SKM-1 (cell line): ENCODE data around the gene LSM4.
"Not testable (repeated sequence)": the region's sequence is repeated elsewhere in the genome, so short reads cannot be mapped to it uniquely, and the experiment has no call there.

ENCODE experiments used
- DNase-seq: peaks from one replicate; lab custom pipeline; 2025; ENCODE audit not compliant: unreplicated experiment; lab: John Stamatoyannopoulos, UW

Gene LSM4

DNA sequence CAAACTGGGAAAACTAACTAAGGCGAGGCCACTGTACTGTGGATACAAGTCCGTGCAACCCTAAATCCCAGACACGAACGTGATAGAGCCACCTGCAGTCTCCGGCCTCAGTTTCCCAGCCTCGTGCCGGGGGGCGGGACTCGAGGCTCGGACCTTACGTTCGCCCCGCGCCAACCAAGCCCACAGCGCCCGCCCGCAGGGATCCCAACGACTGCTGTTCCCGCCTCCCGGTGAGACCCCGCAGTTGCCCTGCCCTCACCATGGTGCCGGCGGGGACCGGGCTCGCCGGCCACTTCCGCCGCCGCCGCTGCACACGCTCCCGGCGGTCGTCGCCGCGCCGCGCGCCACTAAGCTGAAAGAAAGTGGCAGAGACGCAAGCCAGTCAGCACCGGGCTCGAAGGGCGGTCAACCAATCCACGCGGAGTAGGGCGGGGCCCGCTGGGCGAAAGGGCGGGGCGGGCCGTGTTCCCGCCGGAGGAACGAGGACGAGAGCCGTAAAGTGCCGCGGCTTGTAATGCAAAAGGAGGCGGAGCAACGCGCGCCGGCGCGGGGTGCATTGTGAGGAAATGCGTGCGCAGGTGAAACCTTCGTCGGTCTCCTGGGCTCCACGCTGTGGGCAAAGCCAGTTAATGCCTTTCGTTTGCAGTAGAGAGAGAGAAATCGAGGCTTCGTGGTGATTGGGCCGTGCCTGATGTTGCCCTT, at the start of gene LSM4:
Gene LSM4 (minus strand): TSS at position 318 of the 702 bp plus-strand sequence. CDS start 56 bp downstream, at position 262.
- DNase-seq = peak; percentile 95

DNA sequence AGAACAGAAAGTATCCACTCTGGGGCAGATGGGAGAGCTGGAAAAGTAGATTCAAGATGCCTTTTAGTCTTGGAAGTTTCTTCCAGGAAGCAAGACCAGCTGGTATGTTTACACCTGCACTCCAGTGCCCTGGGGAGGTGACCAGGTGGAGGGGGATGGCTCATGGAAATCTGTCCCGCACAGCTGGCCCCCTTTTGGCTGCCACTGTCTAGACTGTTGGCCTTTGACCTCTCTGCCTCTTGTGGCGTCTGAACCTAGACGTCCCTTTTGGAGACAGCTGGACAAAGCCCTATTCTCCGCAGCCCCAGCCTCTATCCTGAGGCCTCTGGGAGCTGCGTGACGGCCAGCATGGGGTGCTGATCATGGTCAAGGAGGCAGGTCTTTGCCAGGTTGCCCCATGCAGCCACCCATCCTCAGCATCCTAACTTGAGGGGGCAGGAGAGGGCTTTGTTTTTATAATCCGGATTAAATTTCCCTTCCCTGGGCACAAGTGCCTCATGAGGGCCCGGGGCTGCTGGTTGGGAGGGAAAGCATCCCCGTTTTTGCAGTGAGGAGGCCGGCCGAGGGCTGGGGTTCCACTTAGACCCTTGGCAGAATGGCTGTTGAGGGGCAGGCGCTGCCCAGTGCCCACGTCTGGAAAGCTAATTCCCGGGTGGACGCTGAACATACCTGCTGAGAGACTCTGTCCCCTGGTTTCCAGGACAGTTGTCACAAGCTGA, 45.8 kb upstream of the LSM4 start:
- no peak for DNase-seq

DNA sequence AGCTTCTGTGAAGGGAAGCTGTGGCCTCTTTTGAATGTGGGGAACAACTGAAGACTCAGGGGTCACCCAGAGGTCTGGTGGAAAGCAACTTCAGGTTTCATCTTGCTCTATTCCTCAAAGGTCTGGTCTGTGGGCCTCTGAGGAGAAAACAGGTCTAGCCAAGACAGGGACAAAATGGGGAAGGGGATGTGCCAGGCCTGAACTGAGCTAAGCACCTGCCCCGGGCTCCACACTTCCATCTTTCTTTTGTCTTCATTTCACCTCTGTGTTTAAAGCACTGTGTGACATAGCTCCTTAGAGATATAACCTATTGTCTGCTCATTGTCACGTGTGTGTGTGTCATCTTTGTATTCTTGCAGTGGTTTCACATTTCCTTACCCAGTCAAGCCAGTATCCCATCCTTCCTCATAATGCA, 43.2 kb upstream of the LSM4 start:
- peak; percentile 13 for DNase-seq

DNA sequence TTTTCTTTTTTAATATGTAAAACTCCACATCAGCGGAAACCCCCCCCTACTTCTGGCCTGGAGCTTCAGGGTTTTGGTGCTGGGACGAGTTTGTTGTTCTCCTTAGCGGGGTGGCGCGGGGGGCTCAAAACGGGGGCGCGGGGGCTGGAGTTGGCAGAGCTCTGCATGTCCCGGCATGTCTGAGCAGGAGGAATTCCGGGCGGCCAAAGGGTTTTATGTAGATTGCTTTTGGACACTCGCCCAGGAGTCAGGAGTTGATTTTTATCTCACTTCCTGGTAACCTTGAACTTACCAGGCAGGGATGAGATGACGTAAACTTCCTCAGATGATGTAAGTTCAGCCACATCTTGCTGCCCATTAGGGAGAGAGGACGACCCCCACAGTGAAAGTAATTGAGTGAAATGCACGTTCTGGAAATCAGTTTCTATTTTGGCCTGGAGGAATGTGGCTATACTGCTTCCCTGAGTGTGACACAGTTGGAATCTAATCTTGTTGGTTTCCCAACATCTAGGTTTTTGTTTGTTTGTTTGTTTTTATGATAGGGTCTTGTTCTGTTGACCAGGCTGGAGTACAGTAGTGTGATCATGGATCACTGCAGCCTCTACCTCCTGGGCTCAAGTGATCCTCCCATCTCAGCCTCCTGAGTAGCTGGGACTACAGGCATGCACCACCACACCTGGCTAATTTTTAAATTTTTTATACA, 42.1 kb upstream of the LSM4 start:
- DNase-seq = peak; percentile 30

DNA sequence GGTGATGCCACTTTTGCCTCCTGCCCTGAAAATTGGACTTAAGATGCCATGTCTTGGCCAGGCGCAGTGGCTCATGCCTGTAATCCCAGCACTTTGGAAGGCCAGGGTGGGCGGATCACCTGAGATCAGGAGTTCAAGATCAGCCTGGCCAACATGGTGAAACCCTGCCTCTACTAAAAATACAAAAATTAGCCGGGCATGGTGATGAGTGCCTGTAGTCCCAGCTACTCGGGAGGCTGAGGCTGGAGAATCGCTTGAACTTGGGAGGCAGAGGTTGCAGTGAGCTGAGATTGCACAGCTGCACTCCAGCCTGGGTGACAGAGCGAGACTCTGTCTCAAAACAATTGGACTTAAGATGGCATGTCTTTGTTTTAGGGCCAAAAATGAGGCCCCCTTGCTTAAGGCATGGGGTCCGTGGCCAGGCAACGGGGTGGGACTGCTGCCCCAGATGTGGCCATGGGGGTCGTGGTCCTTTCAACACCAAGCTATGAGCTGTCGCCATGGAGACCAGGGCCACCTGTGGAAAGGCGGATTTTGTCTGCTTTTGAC, 41.5 kb upstream of the LSM4 start:
- DNase-seq = not testable (repeated sequence)

DNA sequence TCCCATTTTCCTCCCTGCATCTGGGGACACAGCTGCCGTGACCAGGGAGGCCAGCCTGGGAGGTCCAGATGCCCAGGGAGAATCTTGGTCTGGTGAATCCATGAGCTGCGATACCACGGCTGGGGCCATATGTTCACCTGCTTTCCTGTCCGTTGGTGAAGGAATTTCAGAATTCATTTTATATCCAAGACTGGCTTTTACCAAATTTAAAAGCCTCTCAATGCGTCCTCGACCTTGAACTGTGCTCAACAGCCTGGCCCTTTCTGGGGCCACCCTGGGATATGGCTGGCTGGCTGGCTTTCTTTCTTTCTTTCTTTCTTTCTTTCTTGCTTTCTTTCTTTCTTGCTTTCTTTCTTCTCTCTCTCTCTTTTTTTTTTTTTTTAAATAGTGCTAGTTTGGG, 40.9 kb upstream of the LSM4 start:
- no peak for DNase-seq

DNA sequence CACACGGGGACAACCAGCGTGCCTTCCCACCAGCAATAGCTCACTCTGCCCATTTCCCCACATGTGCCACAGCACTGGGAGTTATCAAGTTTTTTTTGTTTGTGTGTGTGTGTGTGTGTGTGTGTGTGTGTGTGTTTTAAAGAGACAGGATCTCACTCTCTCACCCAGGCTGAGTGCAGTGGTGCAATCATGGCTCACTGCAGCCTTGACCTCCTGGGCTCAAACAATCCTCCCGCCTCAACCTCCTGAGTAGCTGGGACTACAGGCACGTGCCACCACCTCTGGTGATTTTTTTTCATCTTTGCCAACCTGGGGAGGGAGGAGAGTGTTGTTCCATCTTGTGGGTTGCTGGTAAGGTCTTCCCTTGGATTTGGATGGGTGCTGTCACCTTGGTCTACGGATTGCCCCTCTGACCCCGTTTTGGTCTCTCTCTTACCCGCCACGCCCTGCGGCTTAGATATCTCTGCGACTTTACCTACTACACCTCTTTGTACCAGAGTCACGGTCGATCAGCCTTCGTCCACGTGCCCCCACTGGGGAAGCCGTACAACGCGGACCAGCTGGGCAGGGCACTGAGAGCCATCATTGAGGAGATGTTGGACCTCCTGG, 40.2 kb upstream of the LSM4 start:
- DNase-seq = no peak

DNA sequence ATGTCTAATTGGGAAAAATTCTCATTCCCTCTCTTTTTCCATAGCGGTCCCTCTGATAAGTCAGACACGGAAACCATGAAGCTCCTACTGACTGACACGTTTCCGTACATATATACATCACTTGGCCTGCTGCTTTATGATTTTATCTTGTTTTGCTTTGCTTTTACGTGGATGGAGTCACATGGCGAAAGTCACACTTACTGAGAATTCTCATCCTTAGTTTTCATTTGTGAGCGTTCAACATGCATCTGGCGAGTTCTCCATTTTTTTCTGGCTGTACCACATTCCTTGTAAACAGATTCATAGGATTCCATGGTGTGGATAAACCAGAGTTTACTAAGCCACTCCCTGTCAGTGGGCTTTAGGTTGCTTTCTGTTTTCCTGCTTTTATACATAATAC, 38.8 kb upstream of the LSM4 start:
- DNase-seq = no peak

DNA sequence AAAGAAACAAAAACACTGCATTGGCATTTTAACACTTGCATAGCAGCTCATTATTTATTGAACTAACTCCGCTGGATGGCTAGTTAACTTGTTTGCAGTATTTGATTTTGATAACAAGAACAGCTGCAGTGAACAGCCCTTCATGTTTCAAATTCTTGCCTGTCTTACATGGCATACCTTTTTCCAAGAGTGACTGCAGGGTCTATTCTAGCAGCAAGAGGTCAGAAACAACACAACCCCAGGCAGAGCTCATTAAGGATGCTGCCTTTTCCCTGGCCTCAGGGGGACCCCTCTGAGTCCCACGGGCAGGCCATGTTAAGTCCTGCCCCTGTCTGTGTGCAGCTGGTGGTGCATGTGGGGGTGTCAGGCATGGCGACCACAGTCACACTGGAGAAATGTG, 34.2 kb upstream of the LSM4 start:
- no peak for DNase-seq

DNA sequence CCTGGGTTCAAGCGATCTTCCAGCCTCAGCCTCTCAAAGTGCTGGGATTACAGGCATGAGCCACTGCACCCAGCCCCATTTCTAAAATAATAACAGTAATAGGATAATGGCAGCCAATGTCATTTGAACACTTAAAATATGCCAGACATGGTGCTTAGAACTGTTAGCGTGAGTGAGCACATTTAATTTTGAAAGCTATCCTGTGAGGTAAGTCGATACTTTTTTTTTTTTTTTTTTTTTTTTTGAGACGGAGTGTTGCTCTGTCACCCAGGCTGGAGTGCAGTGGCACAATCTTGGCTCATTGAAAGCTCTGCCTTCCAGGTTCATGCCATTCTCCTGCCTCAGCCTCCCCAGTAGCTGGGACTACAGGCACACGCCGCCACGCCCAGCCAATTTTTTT, 31.9 kb upstream of the LSM4 start:
- DNase-seq = not testable (repeated sequence)

DNA sequence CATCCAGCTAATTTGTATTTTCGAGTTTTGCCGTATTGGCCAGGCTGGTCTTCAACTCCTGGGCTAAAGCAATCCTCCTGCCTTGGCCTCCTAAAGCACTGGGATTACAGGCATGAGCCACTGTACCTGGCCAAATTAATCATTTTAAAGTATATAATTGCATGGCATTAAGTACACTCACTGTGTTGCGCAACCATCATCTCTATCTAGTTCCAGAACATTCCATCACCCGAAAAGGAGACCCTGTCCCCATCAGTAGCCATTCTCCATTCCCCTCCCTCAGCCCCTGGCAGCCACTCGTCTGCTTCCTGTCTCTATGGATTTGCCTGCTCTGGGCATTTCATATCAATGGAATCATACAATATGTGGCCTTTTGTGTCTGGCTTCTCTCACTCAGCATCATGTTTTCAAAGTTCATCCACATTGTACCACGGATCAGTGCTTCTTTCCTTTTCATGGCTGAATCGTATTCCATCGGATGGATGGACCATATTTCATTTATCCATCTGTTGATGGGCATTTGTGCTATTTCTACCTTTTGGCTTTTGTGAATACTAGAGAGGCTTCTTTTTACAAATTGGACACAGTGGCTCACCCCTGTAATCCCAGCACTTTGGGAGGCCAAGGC, 30.6 kb upstream of the LSM4 start:
- no peak for DNase-seq

DNA sequence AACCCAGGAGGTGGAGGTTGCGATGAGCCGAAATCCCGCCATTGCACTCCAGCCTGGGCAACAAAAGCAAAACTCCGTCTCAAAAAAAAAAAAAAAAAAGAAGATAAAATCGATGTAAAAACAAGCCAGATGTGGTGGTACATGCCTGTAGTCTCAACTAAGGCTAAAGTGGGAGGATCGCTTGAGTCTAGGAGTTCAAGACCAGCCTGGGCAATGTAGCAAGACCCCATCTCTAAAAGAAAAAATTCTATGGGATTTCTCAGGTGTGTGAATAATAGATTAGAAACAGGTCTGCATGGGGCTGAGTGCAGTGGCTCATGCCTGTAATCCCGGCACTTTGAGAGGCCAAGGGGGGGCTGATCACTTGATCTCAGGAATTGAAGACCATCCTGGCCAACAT, 28.7 kb upstream of the LSM4 start:
- no peak for DNase-seq

DNA sequence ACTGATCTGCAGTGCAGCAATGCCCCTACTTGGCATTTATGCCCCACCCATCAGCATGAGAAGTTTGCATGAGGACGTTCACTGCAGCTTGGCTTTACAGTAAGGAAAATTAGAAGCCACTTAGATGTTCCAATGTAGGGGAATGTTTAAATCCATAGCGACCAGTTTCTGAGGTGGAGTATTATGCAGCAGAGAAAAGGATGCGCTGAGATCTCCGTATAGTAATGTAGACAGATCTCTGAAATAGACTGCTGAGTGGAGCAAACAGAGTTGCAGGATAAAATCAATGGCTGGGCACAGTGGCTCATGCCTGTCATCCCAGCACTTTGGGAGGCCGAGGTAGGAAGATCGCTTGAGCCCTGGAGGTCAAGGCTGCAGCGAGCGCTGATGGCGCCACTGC, 27.6 kb upstream of the LSM4 start:
- no peak for DNase-seq

DNA sequence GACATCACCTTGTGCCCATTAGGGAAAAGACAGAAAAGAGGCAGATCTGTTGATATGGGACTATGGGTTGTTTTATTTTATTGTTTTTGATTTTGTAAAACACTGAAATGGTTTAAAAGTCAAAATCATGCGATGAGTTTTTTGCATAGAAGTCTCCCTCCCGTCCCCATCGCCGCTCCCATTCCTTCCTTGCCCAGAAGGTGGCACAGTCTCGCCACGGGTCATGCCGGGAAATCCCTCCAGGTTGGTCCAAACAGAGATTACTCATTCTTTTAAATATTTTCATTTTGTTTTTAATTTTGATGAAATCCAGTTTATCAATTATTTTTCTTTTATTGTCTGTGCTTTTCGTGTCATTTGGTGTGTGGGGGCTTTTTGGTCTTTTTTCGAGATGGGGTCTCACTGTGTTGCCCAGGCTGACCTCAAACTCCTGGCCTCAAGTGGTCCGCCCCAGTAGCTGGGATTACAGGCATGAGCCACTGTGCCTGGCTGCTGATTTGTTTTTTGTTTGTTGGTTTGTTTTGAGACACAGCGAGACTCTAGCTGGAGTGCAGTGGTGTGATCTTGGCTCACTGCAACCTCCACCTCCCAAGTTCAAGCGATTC, 26.8 kb upstream of the LSM4 start:
- DNase-seq = no peak

DNA sequence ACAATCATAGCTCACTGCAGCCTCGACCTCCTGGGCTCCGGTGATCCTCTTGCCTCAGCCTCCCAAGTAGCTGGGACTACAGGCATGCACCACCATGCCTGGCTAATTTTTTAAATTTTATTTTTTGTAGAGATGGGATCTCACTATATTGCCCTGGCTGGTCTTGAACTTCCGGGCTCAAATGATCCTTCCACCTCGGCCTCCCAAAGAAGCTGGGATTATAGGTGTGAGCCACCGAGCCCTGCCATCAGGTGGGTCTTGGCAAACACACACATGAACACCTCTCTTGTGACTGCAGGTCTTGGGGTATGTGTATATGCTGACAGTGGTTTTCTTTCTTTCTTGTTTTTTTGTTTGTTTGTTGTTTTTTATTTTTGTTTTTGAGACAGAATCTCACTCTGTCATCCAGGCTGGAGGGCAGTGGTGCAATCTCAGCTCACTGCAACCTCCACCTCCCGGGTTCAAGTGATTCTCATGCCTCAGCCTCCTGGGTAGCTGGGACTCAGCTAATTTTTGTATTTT, 26.0 kb upstream of the LSM4 start:
- DNase-seq = not testable (repeated sequence)

DNA sequence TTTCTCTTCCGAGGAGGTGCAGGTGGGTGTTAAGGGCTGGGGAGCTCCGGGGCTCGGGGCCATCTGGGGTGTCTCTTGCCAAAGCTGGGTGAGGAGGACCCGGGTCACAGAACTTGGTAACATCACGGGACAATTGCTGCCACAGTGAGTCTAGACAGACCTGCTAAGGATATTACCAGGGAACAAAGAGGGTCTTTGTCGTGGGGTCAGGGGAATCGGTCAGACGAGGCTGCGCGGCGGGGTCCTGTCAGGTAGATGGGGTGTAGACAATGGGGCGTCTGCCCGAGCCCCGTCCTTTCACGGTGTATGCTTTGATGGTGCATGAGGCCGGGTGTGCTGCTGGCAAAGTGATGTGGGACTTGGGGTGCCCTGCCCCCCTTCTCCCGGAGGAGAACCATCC, 25.3 kb upstream of the LSM4 start:
- DNase-seq = no peak

DNA sequence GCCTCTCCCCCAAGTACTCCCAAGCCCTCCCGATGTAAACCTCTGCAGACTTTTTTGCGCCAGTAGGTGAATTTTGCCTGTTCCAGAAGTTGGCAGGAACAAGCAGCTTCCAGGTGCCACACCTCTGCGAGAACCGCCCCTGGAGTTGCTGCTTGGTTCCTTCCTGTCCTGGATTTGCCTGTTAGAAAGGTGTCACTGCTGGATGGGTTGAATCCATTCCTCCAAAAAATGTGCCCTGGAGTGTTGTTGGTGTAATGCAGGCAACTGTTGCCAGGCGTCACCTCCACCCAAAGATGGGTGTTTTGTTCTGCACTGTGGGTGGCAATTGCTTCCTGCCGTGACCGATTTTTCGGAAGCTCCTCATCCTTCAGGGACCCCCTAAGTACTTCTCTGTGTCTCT, 23.2 kb upstream of the LSM4 start:
- no peak for DNase-seq

DNA sequence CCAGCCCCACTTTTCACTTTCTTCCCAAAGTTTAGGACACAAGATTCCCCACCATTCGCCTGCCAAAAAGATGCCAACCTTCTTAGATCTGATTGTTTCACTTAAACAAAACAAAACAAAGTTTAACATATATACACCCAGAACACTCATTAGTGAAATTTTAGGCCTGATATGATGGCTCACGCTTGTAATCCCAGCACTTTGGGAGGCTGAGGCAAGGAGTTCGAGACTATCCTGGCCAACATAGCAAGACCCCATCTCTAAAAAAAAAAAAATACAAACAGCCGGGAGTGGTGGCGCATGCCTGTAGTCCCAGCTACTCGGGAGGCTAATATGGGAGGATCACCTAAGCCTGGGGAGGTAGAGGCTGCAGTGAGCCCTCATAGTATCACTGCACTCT, 22.4 kb upstream of the LSM4 start:
- no peak for DNase-seq

DNA sequence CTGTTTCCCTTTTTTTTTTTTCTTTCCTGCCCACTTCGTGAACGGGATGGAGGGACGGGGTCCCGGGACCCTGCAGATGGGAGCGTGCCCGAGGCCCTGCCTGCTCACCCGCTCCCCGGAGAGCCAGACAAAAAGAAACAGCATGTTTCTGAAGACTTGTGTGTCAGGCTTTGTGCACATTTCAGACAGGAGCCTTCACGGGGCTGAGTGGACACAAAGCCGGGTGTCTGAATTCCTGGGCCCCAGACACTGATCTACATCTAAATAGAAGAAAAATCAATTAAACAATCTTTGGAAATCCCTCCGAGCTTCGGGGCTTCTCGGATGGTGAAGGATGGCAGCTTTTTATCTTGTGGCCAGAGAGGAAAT, 21.7 kb upstream of the LSM4 start:
- no peak for DNase-seq

DNA sequence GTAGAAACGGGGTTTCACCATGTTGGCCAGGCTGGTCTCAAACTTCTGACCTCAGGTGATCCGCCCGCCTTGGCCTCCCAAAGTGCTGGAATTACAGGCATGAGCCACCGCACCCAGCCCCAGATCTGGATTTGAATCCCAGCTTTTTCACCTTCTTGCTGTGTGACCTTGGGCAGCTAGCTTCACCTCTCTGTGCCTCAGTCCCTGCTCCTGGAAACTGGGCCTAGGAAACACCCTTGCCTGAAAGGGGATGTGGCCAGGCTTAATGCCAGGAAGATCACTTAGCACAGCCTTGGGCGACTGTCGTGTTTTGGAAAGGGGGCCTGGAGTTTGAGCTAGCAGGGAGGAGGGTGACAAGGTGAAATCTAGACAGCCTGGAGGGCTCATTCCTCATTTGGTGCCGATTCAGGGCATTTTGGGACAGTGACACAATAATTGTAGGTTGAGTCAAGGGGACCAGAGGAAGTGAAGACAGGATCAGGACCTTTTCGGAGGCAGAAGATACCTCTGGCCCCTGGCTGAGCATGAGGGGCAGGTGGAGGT, 19.3 kb upstream of the LSM4 start:
- DNase-seq = no peak
